GM21515 (cell line): ENCODE results near the gene ABCA5.
"Not testable (repeated sequence)": the region's sequence is repeated elsewhere in the genome, so short reads cannot be mapped to it uniquely, and the experiment has no call there.

Experiments
- ATAC-seq: cut with Tn5 transposase; IDR thresholded peaks from one replicate; pipeline ENCODE4 v1.9.1; 2021; ENCODE audit not compliant: unreplicated experiment

The ABCA5 gene

DNA sequence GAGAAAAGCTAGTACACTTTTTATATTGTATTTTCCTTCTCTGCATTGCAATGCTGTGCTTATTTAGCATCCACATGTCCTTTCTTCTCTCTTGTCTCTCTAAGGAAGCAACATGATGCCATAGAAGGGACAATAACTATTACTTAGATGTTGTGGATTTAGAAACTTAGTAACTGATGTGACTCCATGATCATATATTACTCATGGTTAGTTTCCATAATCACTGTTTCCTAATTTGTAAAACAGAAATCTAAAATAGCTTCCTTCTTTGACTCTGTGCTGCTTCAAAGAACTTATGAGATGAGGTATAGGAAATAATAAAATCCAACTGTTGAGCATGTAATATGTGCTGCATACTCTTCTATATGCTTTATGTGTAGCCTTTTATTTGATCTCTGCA lies 6.6 kb upstream of the ABCA5 start:
- ATAC-seq, result no peak

DNA sequence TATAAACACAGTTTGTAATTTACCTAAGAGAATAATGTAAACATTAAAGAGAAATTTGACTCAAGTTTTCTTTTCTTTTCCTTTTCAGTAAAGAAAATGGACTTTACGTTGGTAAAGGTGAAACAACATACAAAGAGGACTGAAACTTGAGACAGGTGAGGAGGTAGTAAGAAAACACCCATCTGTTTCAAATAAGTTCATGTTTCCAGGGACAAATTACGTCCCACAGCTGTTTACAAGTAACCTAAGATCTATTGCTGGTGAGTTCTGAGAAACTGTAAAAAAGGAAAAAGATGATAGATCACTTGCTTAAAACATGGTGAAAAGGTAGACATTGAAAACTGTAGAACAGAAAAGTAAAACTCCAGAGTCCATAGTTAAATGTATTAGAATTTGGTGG lies 4.8 kb upstream of the ABCA5 start:
- no peak for ATAC-seq

DNA sequence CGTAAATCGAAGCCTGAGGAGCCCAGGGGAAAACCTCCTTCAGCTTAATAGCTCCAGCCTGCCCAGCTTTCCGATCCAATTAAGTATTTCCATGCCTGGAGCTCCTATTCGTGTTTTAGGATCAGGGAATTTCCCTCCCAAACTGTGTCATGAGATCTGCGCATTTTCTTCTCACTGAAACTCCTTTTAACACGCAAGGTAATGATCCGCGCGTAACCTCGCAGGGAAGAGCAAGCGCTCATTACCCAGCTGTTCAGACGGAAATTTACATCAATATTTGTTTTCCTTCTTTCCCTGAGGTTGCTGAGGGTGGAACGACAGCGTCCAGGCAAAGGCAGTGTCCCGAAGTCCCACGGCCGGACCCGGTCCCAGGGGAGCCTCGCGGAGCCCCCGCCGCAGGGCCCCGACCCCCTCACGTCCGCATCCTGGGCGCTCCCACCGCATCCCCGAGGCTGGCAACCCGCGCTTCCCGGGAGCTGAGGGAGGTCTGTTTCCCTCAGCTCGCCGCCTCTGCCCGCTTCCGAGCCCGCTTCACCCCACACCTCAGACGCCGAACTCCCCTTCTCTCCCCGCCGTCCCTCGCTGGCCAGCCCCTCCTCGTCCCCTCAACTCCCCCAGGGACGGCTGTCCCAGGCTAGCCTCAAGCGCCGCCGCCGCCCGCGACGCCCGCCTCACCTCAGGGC lies 415 bp downstream of the ABCA5 start:
- peak; percentile 5 for ATAC-seq

DNA sequence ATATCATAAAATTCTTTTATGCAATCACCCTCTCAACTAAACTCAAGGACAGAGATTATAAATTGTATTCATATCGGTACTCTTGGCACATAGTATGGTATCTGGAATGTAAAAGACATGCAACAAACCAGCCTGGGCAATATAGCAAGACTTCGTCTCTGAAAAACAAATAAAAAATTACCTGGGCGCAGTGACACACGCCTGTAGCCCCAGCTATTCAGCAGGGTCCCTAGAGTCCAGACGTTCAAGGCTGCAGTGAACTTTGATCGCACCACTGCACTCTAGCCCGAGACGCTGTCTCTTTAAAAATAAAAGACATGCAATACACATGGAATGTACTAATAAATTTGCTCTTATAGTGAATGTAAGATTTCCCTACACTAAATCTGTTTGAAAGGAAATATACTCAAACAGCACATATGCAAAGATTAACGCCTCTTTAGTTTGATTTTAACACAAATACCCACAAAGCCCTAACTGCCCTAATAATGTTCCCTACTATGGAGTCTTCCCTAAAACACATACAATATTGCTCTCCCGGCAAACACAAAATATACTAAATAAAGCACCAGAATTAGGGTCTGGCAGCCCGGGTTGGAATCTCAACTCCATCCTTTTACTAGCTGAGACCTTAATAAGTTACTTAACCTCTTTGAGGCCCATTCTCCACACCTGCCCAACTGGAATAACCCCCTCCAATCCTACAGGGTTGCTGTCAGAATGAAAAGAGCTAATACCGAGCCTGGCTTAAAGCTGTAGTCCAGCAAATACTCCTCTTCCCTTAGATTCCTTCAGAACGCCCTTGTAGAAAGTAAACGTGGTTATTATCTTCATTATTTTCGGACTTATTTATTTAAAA lies 1.2 kb downstream of the ABCA5 start:
- no peak for ATAC-seq

GRCh38 chr17:69323806-69324205 lies 3.1 kb downstream of the ABCA5 start:
- ATAC-seq, result no peak

DNA sequence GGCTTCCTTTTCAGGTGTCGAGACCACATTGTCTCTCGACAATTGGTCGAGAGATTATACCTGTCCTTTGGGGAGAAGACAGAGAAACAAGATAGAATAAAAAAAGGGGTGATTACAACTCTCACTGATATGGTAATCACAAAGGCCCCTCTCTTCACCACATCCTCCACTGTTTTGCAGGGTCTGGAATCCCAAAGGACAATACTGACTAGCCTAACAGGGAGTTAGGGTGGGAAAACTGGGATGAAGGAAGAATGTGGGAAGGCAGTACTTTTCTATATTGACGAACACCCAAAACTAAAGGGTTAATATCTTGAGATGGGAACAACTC lies 6.1 kb downstream of the ABCA5 start:
- ATAC-seq, result no peak

- ATAC-seq, result no peak
Observed at GRCh38 chr17:69320210-69320907, 6.6 kb downstream of the ABCA5 start.

GRCh38 chr17:69317625-69318024 lies 9.3 kb downstream of the ABCA5 start:
- ATAC-seq, result no peak

GRCh38 chr17:69314246-69315065 lies 12.5 kb downstream of the ABCA5 start:
- no peak for ATAC-seq

DNA sequence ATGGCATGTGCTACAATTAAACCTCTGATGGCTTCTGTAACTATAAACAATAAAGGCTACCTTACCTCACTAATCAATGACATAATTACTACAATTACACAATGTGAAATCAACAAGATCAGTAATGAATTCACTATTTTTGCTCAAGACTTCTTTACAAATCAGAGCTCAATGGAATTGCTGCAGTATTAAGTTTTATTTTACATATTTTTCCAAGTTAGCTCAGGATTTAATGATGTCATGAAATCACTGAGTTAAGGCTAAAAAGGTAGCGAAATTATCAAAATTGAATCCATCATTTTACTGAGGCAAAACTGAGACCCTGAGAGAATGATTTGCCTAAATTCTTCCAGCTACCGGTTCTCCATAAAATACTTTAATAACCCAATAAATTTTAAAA lies 21.8 kb downstream of the ABCA5 start:
- no peak for ATAC-seq

DNA sequence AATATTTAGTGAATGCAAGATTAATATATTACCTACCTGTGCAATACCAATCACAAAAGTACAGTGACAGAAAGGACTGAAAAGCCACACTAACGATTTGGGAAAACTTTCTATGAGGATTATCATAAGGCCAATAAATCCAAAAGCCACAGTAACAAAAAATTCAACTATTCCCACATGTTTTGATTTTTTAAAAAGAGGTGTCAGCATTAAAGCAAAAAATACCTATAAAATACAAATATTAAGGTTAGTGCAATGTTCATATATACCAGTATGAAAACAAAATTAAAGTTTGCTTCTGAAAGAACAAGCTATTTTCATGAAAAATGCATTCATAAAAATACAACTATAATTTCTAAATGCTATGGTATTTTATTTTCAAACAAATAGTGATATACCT lies 24.3 kb downstream of the ABCA5 start:
- no peak for ATAC-seq

GRCh38 chr17:69300222-69300621 lies 26.7 kb downstream of the ABCA5 start:
- ATAC-seq, result no peak

DNA sequence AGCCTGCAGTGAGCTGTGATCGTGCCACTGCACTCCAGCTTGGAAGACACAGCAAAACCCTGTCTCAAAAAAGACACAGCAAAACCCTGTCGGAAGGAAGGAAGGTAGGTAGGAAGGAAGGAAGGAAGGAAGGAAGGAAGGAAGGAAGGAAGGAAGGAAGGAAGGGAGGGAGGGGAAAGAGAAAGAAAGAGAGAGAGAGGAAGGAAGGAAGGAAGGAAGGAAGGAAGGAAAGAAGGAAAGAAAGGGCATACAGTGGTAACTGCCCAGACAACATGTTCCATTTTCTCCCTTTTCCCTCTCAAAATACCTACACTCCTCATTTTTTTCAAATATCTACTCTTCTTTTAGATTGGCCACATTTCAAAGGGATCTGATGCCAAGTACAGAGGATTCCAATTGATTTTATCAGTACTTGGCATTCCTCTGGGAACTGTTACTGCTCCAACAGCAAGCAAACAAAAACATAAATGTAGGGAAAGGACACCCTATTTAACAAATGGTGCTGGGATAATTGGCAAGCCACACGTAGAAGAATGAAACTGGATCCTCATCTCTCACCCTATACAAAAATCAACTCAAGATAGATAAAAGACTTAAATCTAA lies 28.7 kb downstream of the ABCA5 start:
- ATAC-seq, result not testable (repeated sequence)

DNA sequence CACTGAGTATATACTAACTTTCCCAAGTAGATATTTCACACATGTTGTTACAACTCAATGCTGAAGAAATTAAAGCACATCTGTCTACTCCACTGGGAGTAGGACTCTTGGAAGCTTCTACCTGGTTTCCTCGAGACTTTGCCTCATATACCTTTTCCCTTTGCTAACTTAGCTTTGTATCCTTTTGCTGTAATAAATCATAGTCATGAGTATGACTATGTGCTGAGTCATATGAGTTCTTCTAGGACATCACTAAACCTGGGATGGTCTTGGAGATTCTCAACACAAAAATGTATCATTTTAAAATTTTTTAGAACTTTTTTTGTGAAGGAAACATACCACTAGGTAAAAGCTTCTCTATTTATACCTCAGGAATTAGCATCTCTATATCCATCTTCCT lies 39.8 kb downstream of the ABCA5 start:
- ATAC-seq, result no peak

- ATAC-seq, result no peak
Observed at GRCh38 chr17:69286257-69286656, 40.7 kb downstream of the ABCA5 start.

GRCh38 chr17:69284646-69285045 lies 42.3 kb downstream of the ABCA5 start:
- no peak for ATAC-seq

DNA sequence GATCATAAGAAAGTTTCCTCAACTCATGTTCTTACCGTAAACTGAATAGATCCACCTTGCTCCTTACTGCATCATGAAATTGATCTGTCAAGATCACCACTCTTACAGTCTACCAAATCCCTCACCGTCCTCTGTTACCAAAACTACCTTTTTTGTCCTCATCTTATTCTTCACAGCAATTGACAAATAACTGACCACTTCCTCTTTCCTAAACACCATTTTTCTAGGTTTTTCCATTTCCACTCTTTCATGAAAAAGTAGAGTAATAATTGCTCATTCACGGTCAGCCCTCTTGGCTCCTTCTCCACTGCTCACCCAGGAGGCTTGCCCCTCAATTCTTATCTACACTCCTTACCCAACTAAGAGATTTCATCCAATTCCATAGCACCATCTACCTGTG lies 44.9 kb downstream of the ABCA5 start:
- no peak for ATAC-seq

GRCh38 chr17:69276279-69276678 lies 50.7 kb downstream of the ABCA5 start:
- ATAC-seq, result not testable (repeated sequence)

- no peak for ATAC-seq
Observed at GRCh38 chr17:69275751-69276150, 51.2 kb downstream of the ABCA5 start.

- ATAC-seq, result no peak
Observed at GRCh38 chr17:69271023-69271422, 55.9 kb downstream of the ABCA5 start.
